GM19023 (cell line): ENCODE results near the gene MAS1L.

Source experiments
- ATAC-seq: cut with Tn5 transposase; IDR thresholded peaks from one replicate; pipeline ENCODE4 v1.9.1; 2021; ENCODE audit warnings: mild to moderate bottlenecking, moderate library complexity; ENCODE audit not compliant: unreplicated experiment

Gene MAS1L

GRCh38 chr6:29510746-29511300 lies 23.1 kb upstream of the MAS1L start:
- no peak for ATAC-seq

- ATAC-seq, result no peak
Measured at GRCh38 chr6:29510202-29510601, 22.4 kb upstream of the MAS1L start.

GRCh38 chr6:29509711-29510110 lies 22.0 kb upstream of the MAS1L start:
- no peak for ATAC-seq

GRCh38 chr6:29509239-29509638 lies 21.5 kb upstream of the MAS1L start:
- ATAC-seq, result peak; percentile 89

GRCh38 chr6:29507319-29507718 lies 19.6 kb upstream of the MAS1L start:
- ATAC-seq, result no peak

DNA sequence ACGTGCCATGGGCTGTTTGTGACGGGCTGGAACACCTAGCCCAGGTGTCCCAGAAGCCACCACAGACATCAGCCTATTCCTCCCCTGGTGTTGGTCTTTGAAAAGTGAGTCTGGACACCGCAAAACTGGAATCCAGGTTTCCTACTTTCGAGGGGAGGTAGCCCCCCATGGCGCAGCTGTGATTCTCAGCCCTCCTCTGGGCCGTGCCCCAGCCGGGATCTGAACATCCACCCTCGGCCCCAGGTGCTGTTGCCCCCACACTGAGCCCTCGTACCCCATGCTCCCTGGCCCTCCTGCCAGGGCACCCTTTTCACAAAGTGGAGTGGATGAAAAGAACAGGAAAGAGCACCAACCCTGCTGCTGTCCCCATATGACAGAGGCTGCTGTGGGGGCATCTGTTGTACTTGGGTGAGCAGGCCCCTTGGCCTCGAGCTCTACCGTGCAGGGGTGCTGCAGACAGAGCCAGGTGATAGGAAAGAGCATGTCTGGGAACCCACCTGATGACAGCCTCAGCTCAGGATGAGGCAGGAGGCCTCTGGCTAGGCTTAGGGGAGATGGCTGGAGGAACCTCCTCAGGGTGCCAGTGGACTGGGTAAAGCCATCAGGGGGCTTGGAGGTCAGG lies 18.8 kb upstream of the MAS1L start:
- no peak for ATAC-seq

DNA sequence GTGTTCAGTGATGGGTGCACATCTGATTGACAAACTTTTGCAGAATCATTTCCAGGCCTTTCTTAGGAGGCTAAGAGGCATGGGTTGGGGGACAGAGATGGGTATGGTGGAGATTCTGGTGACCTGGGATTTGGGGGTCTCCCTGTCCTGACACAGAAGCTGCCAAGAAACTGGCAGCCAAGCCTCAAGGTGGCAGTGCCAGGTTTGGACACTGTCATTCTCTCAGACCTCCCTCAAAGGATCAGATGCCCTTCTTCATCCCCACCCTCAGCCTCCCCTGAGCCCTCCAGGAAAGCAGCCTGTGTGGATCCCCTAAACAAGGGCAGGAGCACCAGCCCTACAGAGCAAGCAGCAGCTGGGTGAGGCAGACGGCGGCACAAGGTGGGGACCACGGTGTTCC lies 18.1 kb upstream of the MAS1L start:
- ATAC-seq, result no peak

DNA sequence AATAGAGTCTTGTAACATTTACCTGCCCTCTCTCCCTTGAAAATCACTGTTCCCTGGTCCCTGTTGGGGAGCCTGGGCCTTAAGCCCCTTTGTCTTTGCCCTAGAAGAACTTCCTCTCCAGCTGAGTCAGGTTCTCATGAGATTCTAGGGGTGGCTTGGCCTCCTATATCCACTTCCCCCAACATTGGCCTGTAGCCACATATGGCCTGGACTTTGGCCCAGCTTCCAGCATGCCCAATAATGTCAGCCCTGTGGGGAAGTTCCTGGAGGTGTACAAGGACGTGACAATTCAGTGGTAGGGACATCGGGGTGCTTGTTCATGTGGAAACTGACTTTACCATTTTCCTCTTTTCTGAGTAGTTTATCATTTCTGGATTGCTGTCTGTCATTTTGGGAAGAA lies 17.2 kb upstream of the MAS1L start:
- no peak for ATAC-seq

GRCh38 chr6:29502597-29502996 lies 14.8 kb upstream of the MAS1L start:
- no peak for ATAC-seq

GRCh38 chr6:29502181-29502580 lies 14.4 kb upstream of the MAS1L start:
- no peak for ATAC-seq

- no peak for ATAC-seq
Measured at GRCh38 chr6:29501106-29501505, 13.3 kb upstream of the MAS1L start.

DNA sequence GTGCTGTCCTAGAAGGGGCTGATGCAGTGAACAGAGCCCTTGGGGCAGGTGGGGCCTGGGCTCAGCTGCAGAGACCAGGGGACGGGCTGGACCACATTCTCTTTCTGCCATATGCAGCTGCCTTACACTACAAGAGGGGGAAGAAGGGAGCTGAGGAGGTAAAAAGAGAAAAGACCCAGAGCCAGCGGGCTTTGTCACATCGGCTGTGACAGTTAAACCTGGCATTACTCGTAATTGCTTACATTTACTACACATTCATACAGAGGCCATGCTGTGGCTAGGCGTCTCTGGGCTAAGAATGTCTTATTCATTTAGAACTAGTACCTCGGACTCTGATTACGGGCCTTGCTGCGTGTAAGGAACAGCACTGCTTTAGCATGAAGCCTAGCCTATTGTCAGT lies 12.8 kb upstream of the MAS1L start:
- ATAC-seq, result no peak

- no peak for ATAC-seq
Measured at GRCh38 chr6:29499704-29500103, 11.9 kb upstream of the MAS1L start.

GRCh38 chr6:29496961-29497360 lies 9.2 kb upstream of the MAS1L start:
- ATAC-seq, result no peak

- no peak for ATAC-seq
Measured at GRCh38 chr6:29495571-29495970, 7.8 kb upstream of the MAS1L start.

DNA sequence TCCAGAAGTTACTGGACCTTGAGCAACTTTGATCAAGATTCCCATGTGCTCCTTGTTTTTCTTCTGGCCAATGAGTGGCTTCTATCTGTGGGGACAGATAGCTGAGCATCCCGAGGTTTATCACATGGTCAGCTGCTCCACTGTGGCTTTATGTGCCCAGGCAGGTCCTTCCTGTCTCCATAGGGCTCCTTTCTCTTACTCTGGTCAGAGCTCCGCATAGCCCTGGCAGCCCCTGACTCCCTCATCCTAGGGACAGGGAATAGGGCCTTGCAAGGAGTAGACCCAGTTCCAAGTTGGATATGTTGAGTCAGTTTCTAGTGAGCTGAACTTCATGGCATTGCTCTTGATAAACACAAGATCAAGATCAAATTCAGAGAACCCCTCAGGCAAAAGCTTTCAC lies 6.4 kb upstream of the MAS1L start:
- ATAC-seq, result no peak

DNA sequence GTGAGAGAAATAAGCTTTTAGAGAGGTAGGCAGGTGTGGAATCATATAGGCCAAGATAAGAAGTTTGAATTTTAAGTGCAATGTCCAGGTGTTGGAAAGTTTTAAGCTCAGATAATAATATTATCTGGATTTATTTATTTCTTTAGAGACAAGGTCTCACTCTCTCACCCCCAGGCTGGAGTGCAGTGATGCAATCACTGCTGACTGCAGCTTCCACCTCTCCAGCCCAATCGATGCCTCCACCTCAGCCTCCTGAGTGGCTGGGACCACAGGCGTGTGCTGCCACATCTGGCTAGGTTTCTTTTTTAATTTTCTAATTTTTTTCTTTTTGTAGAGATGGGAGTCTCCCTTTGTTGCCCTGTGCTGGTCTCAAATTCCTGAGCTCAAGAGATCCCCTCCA lies 5.5 kb upstream of the MAS1L start:
- no peak for ATAC-seq

GRCh38 chr6:29491574-29491973 lies 3.8 kb upstream of the MAS1L start:
- no peak for ATAC-seq

DNA sequence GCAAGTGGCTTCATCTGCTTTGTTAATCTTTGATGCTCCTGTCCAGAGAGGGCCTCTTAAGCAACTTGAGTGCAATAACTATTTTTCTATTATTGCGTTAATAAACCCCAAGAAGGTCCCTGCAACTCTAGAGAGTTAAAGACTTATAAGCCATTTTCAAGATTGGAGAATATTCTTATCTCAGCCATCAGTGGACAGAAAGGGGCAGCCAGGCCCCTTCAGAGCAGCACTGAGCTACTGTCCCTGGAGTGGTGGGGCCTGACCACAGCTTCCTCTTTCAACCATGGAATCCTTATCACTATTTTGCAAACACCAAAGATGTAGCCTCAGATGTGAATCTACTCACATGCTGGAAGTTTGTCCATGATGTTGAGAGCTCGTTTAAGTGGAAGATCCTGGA lies 2.8 kb upstream of the MAS1L start:
- ATAC-seq, result no peak

DNA sequence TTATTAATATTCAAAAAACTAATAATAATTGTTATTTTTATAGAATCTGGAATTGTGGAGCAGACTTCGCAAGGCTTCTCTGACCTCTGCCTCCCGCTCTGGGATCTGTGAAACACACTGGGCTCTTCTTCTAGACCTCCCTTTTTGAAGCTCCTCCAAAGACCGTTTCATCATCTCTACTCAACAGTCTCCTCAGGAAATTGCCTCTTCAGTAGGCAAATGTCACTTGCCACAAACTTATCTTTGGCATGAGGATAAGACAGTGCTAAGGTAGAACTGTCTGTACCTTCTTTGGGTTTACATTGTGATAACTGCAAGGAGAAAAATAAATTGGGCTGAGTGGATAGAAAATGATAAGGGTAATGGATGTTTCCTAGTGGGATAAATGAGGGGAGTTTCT lies 2.3 kb upstream of the MAS1L start:
- ATAC-seq, result no peak

DNA sequence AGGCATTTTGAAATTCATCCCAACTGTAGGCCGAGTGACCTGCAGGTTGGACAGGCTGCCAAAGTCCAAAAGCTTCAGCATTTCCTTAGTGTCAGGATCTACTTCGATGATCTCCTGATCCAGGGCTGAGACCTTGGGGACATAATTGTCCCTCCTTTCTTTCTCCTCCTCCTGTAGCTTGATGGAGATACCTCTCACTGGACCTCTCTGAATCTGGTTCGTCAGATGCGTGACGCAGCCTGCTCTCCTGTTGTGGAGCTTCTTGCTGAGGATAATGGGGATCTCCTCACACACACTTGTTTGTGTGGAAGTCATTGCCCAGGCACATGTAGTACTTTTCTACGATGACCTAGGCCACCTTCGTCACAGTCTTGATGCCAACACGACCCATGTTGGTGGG lies 1.5 kb upstream of the MAS1L start:
- no peak for ATAC-seq

DNA sequence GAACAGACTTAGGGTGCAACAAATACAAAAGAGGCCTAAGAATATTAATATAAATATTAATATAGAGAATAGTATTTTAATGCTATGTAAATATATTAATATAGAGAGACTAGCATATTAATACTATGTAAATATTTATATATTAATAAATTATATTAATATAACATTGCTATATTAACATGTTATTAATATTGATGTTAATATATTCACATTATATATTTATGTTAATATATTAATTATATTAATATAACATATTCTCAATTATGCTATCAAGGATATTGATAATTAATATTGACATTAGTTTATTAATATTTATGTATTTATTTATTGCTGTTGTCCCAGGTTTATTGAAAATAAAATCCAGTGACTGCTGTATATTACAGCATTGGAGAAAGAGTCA lies 1.1 kb upstream of the MAS1L start:
- no peak for ATAC-seq

DNA sequence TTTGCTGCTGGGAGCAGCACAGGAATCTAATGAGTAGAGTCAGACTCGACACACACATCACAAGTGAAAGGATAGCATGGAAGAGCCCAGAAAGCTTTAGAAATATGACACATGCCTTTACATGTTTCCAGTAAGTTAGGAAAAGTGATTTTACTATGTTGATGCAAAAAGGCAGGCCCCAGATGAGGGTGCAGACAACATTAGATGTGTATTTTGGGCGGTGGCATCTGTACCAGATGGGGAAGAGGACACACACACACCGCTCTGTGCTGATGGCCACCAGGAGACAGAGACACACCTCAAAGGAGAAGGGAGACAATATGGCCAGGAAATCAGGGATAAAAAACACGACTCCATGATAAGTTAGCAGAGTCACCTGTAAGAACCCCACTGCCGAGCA lies 625 bp downstream of the MAS1L start:
- no peak for ATAC-seq
